ENCODE measurements around the gene CISD1.
A peak's percentile ranks its signal among the peaks of the same experiment; 100 is the strongest.
"Not testable (repeated sequence)": the region's sequence is repeated elsewhere in the genome, so short reads cannot be mapped to it uniquely, and the experiment has no call there.

CISD1 gene
- 4.6 to 19.2 (median 13.6) reads per million in 18 experiments for total RNA-seq

GRCh38 chr10:58268946-58269781 lies at the start of gene CISD1:
CISD1 (plus strand) TSS chr10:58269162; CDS start chr10:58269274, 112 bp downstream.
- peak; percentile 98 to 99 for DNase-seq

- DNase-seq, result no peak
Observed at GRCh38 chr10:58219875-58220274, 49.1 kb upstream of the CISD1 start.

GRCh38 chr10:58220769-58221451 lies 48.1 kb upstream of the CISD1 start:
- no peak for DNase-seq

- DNase-seq, result no peak
Observed at GRCh38 chr10:58225654-58226053, 43.3 kb upstream of the CISD1 start.

- DNase-seq, result not testable (repeated sequence)
Observed at GRCh38 chr10:58229856-58230255, 39.1 kb upstream of the CISD1 start.

GRCh38 chr10:58237014-58237834 lies 31.7 kb upstream of the CISD1 start:
- no peak for DNase-seq

- no peak for DNase-seq
Observed at GRCh38 chr10:58239561-58240169, 29.3 kb upstream of the CISD1 start.

GRCh38 chr10:58240531-58240930 lies 28.4 kb upstream of the CISD1 start:
- DNase-seq, result no peak

- no peak for DNase-seq
Observed at GRCh38 chr10:58241346-58241745, 27.6 kb upstream of the CISD1 start.

GRCh38 chr10:58243269-58243668 lies 25.7 kb upstream of the CISD1 start:
- no peak for DNase-seq

GRCh38 chr10:58243801-58244200 lies 25.2 kb upstream of the CISD1 start:
- not testable (repeated sequence) for DNase-seq

GRCh38 chr10:58244242-58244641 lies 24.7 kb upstream of the CISD1 start:
- not testable (repeated sequence) for DNase-seq

GRCh38 chr10:58244666-58245065 lies 24.3 kb upstream of the CISD1 start:
- DNase-seq, result not testable (repeated sequence)

- DNase-seq, result no peak
Observed at GRCh38 chr10:58253184-58253583, 15.8 kb upstream of the CISD1 start.

- DNase-seq, result no peak
Observed at GRCh38 chr10:58254644-58255043, 14.3 kb upstream of the CISD1 start.

- not testable (repeated sequence) for DNase-seq
Observed at GRCh38 chr10:58256013-58256780, 12.8 kb upstream of the CISD1 start.

- no peak for DNase-seq
Observed at GRCh38 chr10:58258977-58259692, 9.8 kb upstream of the CISD1 start.

- no peak for DNase-seq
Observed at GRCh38 chr10:58260334-58260733, 8.6 kb upstream of the CISD1 start.

- DNase-seq, result no peak
Observed at GRCh38 chr10:58262766-58263165, 6.2 kb upstream of the CISD1 start.

GRCh38 chr10:58264780-58265179 lies 4.2 kb upstream of the CISD1 start:
- DNase-seq, result peak; percentile 15 to 36

- DNase-seq, result no peak
Observed at GRCh38 chr10:58265249-58265648, 3.7 kb upstream of the CISD1 start.
